AG04450 (cell line): ENCODE measurements around the gene PITHD1. TPM values are rescaled to one million over a fixed set of nuclear protein-coding genes. Genes with fewer than 3 reads are reported as not detected.
"Not testable (repeated sequence)": the region's sequence is repeated elsewhere in the genome, so short reads cannot be mapped to it uniquely, and the experiment has no call there.

Experiments
- CTCF ChIA-PET: fragments of 300-600, 350-600 bp; formaldehyde crosslinking; extraction: SDS; loops from one replicate; lab custom pipeline; 2022; ENCODE audit warnings: antibody characterized with exemption, inconsistent platforms; lab: Charles Lee
- POLR2A ChIA-PET: fragments of 350-600 bp; formaldehyde crosslinking; extraction: SDS; loops from one replicate; lab custom pipeline; 2021; ENCODE audit warnings: antibody characterized with exemption, inconsistent platforms; lab: Yijun Ruan, JAX
- DNase-seq: peaks from one replicate; pipeline ENCODE4 v3.0.0-alpha.2; 2011; ENCODE audit warnings: low read depth, low spot score
- H3K27ac ChIP-seq: one replicate; pipeline ENCODE4 v1.5.1; 2012; ENCODE audit warnings: low read depth, low read length, control low read depth
- H3K27me3 ChIP-seq: one replicate; pipeline ENCODE4 v1.6.0; 2012; ENCODE audit warnings: low read length; ENCODE audit not compliant: control insufficient read depth, insufficient read depth
- H3K4me3 ChIP-seq: 2 replicates; pipeline ENCODE4 v1.5.1; 2011; ENCODE audit warnings: mild to moderate bottlenecking, low read depth, low read length, control low read depth
- H3K9me3 ChIP-seq: 2 replicates; pipeline ENCODE4 v1.5.1; 2012; ENCODE audit warnings: low read length; ENCODE audit not compliant: control insufficient read depth, insufficient read depth
- polyA plus RNA-seq: library from polyadenylated mRNA; depleted of rRNA; stranded (reverse); fragments of >200 nt; gene quantifications from 2 replicates; pipeline ENCODE4 v1.2.3, GENCODE V29; 2011
- TF ChIP-seq, protein P1 (sequence below): IDR thresholded peaks from 2 replicates; pipeline ENCODE4 v1.5.1; 2011; ENCODE audit warnings: low read depth, low read length, control low read depth, inconsistent platforms

PITHD1 gene
- polyA plus RNA-seq, 1 experiment: 41.1 TPM

DNA sequence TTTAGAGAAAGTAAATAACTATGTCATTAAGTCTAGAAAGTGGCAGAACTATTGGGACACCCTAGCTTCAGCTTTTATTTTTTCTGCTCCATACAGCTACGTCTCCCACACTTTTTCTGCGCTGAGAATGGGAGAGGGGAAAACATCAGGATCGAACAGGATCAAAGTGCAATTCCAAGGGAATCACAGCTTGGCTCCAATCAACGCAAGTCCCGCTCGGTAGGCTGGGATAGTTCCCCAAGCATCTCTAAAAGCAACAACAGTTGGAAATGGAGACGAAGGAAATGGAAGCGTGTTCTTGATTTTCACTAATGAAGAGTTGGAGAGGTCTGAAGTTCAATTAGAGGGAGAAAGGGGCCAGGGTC lies 46.5 kb downstream of the PITHD1 start:
- TF ChIP-seq, protein P1, sequence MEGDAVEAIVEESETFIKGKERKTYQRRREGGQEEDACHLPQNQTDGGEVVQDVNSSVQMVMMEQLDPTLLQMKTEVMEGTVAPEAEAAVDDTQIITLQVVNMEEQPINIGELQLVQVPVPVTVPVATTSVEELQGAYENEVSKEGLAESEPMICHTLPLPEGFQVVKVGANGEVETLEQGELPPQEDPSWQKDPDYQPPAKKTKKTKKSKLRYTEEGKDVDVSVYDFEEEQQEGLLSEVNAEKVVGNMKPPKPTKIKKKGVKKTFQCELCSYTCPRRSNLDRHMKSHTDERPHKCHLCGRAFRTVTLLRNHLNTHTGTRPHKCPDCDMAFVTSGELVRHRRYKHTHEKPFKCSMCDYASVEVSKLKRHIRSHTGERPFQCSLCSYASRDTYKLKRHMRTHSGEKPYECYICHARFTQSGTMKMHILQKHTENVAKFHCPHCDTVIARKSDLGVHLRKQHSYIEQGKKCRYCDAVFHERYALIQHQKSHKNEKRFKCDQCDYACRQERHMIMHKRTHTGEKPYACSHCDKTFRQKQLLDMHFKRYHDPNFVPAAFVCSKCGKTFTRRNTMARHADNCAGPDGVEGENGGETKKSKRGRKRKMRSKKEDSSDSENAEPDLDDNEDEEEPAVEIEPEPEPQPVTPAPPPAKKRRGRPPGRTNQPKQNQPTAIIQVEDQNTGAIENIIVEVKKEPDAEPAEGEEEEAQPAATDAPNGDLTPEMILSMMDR: no peak
- Histone ChIP-seq H3K4me3 (peak overlapping the region; percentile 95), H3K9me3 (no peaks in the 10 kb centered on the region), H3K27ac (peak overlapping the region; percentile 87), H3K27me3 (no peaks in the 10 kb centered on the region)
- ChIA-PET POLR2A (interaction anchor here (0.6 to 1.5 kb wide), 10 partner anchors 18 to 693 kb away, joined by 3 to 6 read pairs (median 3); partner anchors contain the start of genes GALE and PNRC2), CTCF (interaction anchor here (0.6 to 1.9 kb wide), 6 partner anchors 13 to 193 kb away, joined by 3 to 6 read pairs (median 4); no protein-coding TSS in a partner anchor)
- DNase-seq: no peak

DNA sequence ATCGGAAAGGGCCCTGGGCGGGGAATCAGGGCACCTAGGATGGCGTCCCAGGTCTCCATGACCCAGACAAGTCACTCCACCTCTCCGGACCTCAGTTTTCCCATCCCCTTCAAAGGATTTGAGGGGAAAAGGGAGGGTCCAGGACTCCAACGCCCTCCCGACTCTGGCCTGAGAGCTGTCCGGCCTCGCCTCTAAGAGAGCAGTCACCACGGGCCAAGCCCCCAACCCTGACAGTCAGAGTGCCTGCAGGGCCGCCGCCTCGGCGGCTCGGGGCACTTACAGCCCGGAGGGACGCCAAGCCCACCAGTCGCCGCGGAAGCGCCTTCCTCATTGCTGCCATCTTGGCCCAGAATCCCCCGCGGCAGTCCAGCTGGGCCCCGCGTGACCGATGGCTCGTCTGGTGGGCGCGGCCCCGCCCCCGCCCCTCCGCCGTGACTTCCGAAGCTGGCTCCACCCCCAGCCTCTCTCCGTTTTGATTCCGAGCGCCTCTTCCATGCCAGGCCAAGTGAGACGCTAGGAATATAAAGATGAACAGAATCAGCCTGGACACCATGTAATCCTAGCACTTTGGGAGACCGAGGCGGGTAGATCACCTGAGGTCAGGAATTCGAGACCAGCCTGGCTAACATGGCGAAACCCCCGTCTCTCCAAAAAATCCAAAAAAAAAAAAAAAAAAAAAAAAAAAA lies 47.0 kb downstream of the PITHD1 start, which contains the start of gene HMGCL:
Gene HMGCL, minus strand, starts transcription at position 354 of the 686 bp plus-strand sequence. Its CDS starts 14 bp downstream, at position 340.
- POLR2A ChIA-PET: interaction anchor here (0.5 to 1.5 kb wide), 21 partner anchors 12 to 694 kb away, joined by 3 to 6 read pairs (median 3); partner anchors contain the start of genes GALE and PNRC2
- CTCF ChIA-PET: interaction anchor here (0.7 to 1.9 kb wide), 5 partner anchors 14 to 53 kb away, joined by 3 to 6 read pairs (median 4); no protein-coding TSS in a partner anchor
- Histone ChIP-seq H3K9me3 (no peaks in the 10 kb centered on the region), H3K4me3 (peak within 1 kb of the TSS; percentile 95), H3K27me3 (no peaks in the 10 kb centered on the region), H3K27ac (peak within 1 kb of the TSS; percentile 87)
- TF ChIP-seq, protein P1: no peak
- peak; percentile 50 for DNase-seq

DNA sequence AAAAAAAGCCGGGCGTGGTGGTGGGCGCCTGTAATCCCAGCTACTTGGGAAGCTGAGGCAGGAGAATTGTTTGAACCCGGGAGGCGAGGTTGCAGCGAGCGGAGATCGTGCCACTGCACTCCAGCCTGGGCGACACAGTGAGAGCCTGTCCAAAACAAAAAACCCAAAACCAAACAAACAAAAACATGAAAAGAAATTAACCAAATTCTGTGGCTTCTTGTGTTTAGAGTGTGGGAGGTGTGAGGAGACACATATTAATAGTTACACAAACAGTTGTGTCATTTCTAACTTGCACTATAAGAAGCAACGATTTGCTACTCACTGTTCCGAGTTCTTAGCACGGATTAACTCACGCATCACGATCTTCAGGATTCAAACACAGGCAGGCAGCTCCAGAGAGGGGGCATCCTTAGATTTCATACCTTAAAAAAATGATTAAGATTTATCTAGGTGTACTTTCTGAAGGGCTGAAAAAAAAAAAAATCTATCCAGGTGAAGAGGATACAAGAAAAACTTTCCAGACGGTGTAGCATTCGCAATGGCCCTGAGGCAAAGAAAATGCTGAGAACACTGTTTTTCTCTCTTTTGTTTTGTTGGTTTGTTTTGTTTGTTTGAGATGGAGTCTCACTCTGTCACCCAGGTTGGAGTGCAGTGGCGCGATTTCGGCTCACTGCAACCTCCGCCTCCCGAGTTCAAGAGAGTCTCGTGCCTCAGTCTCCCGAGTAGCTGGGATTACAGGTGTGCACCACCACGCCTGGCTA lies 47.7 kb downstream of the PITHD1 start:
- Histone ChIP-seq H3K27me3 (no peaks in the 10 kb centered on the region), H3K9me3 (no peaks in the 10 kb centered on the region), H3K4me3 (no peak overlapping the region), H3K27ac (no peak overlapping the region)
- TF ChIP-seq, protein P1: no peak
- DNase-seq: no peak
- POLR2A ChIA-PET: interaction anchor here (0.5 to 1.5 kb wide), 17 partner anchors 12 to 661 kb away, joined by 3 to 6 read pairs (median 3); partner anchors contain the start of genes GALE and PNRC2
- CTCF ChIA-PET: interaction anchor here (0.7 kb wide), 1 partner anchor 38 kb away, joined by 5 read pairs; no protein-coding TSS in a partner anchor

DNA sequence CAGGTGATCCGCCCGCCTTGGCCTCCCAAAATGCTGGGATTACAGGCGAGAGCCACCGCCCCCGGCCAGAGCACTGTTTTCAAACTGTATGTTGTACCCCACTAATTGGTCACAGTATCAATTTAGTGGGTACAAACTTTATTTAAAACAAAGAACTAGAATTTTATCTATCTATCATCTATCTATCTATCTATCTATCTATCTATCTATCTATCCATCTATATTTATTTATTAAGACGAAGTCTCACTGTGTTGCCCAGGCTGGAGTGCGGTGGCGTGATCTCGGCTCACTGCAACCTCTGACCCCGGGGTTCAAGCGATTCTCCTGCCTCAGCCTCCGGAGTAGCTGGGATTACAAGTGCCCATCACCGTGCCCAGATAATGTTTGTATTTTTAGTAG lies 48.4 kb downstream of the PITHD1 start:
- H3K4me3 ChIP-seq, H3K27ac ChIP-seq, DNase-seq, POLR2A ChIA-PET, H3K27me3 ChIP-seq, H3K9me3 ChIP-seq: not testable (repeated sequence)
- CTCF ChIA-PET: interaction anchor here (0.7 kb wide), 1 partner anchor 108 kb away, joined by 3 read pairs; no protein-coding TSS in a partner anchor

DNA sequence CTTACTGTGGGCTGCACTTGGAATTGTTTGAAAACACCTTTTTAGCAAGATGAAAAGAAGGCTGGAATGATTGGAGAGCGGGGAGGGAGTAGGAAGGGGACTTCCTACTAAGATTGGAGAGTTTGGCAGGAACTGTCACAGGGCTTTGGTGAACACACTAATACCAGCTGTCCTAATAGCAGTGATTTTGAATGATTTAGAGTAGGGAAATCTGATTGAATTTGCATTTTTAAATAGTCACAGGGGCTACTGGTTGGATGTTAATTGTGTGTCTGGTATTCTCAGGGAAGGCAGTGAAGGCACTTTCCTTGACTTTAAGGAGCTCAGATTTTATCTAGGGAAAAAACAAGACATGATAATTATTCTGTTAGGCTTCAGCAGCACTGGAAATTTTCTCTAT lies 49.5 kb downstream of the PITHD1 start:
- H3K4me3 ChIP-seq: no peak overlapping the region
- no peaks in the 10 kb centered on the region for H3K27me3 ChIP-seq
- no peaks in the 10 kb centered on the region for H3K9me3 ChIP-seq
- ChIA-PET CTCF (no interaction called here), POLR2A (interaction anchor here (0.5 to 0.7 kb wide), 2 partner anchors 11 to 14 kb away, joined by 3 to 6 read pairs; no protein-coding TSS in a partner anchor)
- H3K27ac ChIP-seq: no peak overlapping the region
- DNase-seq: no peak
- TF ChIP-seq, protein P1: no peak

DNA sequence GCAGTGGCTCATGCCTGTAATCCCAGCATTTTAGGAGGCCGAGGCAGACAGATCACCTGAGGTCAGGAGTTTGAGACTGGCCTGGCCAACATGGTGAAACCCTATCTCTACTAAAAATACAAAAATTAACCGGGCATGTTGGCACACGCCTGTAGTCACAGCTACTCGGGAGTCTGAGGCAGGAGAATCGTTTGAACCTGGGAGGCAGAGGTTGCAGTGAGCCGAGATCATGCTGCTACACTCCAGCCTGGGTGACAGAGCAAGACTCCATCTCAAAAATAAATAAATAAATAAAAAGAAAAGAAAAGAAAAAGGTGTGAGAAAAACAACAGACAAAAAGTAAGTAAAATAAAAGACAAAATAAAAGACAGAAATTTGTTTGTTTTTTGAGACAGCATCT lies 55.9 kb downstream of the PITHD1 start:
- DNase-seq, H3K4me3 ChIP-seq, H3K27me3 ChIP-seq, CTCF ChIA-PET, POLR2A ChIA-PET, H3K9me3 ChIP-seq, H3K27ac ChIP-seq: not testable (repeated sequence)
